ENCODE measurements around the gene LIX1.

LIX1 gene

DNA sequence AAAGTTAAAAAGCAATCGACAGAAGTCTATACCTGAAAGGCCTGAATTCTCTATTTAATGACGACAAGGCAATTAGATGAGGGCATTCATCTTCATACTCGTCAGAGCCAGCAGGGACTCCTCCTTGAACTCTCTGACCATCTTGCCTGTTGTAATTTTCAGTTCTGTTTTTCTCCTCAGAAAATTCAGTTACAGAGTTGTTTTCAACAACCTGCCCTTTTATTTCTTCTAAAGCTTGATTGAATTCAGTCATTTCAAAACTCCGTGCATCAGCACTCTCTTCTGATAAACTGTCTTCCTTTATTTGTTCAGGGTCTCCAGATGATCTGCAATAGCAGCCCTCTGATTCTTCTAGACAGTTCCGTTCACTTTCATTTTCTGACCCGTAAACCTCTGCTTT lies 25.0 kb upstream of the LIX1 start:
- no peaks in the 10 kb centered on the region for H3K9me3 ChIP-seq (ENCODE audit: insufficient read depth, low read depth, low read length)
- H3K4me3 ChIP-seq (ENCODE audit: low read length) = no peak overlapping the region
- H3K9ac ChIP-seq (ENCODE audit: low read depth, low read length) = no peak overlapping the region
- WGBS = 95% methylated on average over 6 of the region's 6 CpGs
- H3K36me3 ChIP-seq (ENCODE audit: insufficient read depth, low read length) = peaks cover 99% of the 10 kb centered on the region
- no peak overlapping the region for H3K27ac ChIP-seq (ENCODE audit: low read depth, low read length)
- no peaks in the 10 kb centered on the region for H3K27me3 ChIP-seq (ENCODE audit: insufficient read depth, low read length)
- H3K4me1 ChIP-seq (ENCODE audit: insufficient read depth, low read length) = no peaks in the 10 kb centered on the region

DNA sequence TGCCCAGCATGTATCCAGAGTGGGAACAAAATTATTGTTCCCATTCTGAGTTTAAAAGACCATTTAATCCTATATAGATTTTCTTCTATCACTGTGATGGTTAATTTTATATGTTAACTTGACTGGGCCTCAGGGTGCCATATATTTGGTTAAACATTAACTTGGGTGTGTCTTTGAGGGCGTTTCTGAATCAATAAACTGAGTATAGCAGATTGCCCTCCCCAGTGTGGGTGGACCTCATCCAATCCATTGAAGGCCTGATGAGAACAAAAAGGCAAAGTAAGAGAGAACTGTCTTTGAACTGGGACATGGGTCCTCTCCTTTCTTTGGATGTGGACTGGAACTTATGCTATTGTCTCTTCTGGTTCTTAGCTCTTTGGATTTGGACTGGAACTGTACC lies 23.3 kb upstream of the LIX1 start:
- WGBS = 83% methylated on average over 1 of the region's 1 CpG

DNA sequence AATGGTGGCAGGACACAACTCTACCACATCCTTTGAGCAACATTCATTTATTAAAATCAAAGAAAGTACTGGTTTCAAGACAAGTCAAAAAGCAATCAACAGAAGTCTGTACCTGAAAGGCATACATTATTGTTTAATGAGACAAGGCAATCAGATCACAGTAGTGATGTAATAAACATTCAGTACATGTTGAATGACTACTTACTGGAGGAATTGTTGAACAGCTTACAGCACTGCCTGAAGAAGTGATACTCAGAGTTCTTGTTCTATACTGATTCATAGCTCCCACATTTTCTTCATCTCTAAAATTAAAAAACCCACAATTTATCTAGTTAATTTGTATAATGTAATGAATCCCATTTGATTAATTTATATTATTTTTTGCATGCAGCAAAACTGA lies 22.4 kb upstream of the LIX1 start:
- H3K27ac ChIP-seq (ENCODE audit: low read depth, low read length) = no peak overlapping the region
- H3K4me3 ChIP-seq (ENCODE audit: low read length) = no peak overlapping the region
- no peak overlapping the region for H3K9ac ChIP-seq (ENCODE audit: low read depth, low read length)
- no peaks in the 10 kb centered on the region for H3K9me3 ChIP-seq (ENCODE audit: insufficient read depth, low read depth, low read length)
- H3K36me3 ChIP-seq (ENCODE audit: insufficient read depth, low read length) = peaks cover 91% of the 10 kb centered on the region
- no peaks in the 10 kb centered on the region for H3K4me1 ChIP-seq (ENCODE audit: insufficient read depth, low read length)
- H3K27me3 ChIP-seq (ENCODE audit: insufficient read depth, low read length) = no peaks in the 10 kb centered on the region

More for the DNA sequence above, 23.3 kb upstream of the LIX1 start:
- no peaks in the 10 kb centered on the region for H3K27me3 ChIP-seq (ENCODE audit: insufficient read depth, low read length)
- H3K4me3 ChIP-seq (ENCODE audit: low read length) = no peak overlapping the region
- H3K27ac ChIP-seq (ENCODE audit: low read depth, low read length) = no peak overlapping the region
- no peaks in the 10 kb centered on the region for H3K9me3 ChIP-seq (ENCODE audit: insufficient read depth, low read depth, low read length)
- H3K9ac ChIP-seq (ENCODE audit: low read depth, low read length) = no peak overlapping the region
- peaks cover 94% of the 10 kb centered on the region for H3K36me3 ChIP-seq (ENCODE audit: insufficient read depth, low read length)
- H3K4me1 ChIP-seq (ENCODE audit: insufficient read depth, low read length) = no peaks in the 10 kb centered on the region

DNA sequence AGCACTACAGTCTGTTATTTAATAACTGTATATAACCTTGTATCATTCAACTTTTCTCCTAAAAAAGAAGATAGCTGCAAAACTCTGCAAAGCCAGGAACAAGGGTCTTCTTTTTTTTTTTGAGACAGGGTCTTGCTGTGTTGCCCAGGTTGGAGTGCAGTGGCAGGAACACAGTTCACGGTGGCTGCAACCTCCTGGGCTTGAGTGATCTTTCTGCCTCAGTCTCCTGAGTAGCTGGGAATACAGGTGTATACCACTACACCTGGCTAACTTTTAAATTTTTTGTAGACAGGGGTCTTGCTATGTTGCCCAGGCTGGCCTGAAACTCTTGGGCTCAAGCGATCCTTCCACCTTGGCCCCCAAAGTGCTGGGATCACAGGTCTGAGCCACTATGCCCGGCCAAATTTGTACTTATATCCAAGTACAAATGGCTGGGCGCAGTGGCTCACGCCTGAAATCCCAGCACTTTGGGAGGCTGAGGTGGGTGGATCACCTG lies 21.4 kb upstream of the LIX1 start:
- no peak overlapping the region for H3K27ac ChIP-seq (ENCODE audit: low read depth, low read length)
- H3K9ac ChIP-seq (ENCODE audit: low read depth, low read length) = no peak overlapping the region
- no peaks in the 10 kb centered on the region for H3K27me3 ChIP-seq (ENCODE audit: insufficient read depth, low read length)
- no peak overlapping the region for H3K4me3 ChIP-seq (ENCODE audit: low read length)
- peaks cover 81% of the 10 kb centered on the region for H3K36me3 ChIP-seq (ENCODE audit: insufficient read depth, low read length)
- 96% methylated on average over 5 of the region's 5 CpGs for WGBS
- H3K4me1 ChIP-seq (ENCODE audit: insufficient read depth, low read length) = no peaks in the 10 kb centered on the region
- no peaks in the 10 kb centered on the region for H3K9me3 ChIP-seq (ENCODE audit: insufficient read depth, low read depth, low read length)

DNA sequence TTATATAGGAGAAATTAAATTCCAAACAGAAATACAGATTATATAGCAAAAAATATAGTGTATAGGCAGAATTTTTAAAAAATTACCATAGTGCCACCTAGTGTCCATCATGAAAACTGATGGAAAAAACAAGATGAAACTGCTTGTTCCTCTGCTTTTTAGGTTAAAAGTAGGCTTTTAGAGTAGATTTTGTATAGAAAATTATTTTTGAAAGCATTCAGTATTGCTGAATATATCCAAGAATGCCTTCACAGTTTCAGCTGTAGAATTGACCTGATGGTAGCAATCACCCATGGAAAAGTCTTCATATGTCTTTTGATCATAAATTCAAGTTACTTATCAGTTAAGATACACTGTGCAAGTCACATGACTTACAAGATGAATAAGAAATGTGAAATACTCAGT lies 21.0 kb upstream of the LIX1 start:
- Histone ChIP-seq H3K4me3 (ENCODE audit: low read length) (no peak overlapping the region), H3K36me3 (ENCODE audit: insufficient read depth, low read length) (peaks cover 76% of the 10 kb centered on the region), H3K4me1 (ENCODE audit: insufficient read depth, low read length) (no peaks in the 10 kb centered on the region), H3K27ac (ENCODE audit: low read depth, low read length) (no peak overlapping the region), H3K9me3 (ENCODE audit: insufficient read depth, low read depth, low read length) (no peaks in the 10 kb centered on the region), H3K9ac (ENCODE audit: low read depth, low read length) (no peak overlapping the region), H3K27me3 (ENCODE audit: insufficient read depth, low read length) (no peaks in the 10 kb centered on the region)

DNA sequence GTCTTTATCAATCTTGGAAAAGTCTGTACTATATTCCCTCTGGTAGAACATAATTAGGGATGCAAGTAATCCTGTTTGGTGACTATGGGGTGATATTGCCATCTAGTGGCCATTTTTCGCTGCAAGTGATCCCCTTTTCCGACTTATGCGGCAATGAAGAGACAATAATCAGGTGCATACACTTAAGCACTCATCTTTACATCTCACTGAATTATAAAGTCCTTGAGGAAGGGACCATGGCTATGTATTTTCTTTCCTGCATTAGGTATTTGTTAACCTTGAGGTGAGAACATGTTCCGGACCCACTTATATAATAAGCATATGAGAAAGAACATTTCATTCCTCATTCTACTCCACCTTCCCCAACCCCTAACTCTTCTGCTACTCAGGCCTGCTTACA lies 19.6 kb upstream of the LIX1 start:
- Histone ChIP-seq H3K4me3 (ENCODE audit: low read length) (no peak overlapping the region), H3K27me3 (ENCODE audit: insufficient read depth, low read length) (no peaks in the 10 kb centered on the region), H3K4me1 (ENCODE audit: insufficient read depth, low read length) (no peaks in the 10 kb centered on the region), H3K36me3 (ENCODE audit: insufficient read depth, low read length) (peaks cover 63% of the 10 kb centered on the region), H3K9ac (ENCODE audit: low read depth, low read length) (no peak overlapping the region), H3K27ac (ENCODE audit: low read depth, low read length) (no peak overlapping the region), H3K9me3 (ENCODE audit: insufficient read depth, low read depth, low read length) (peaks cover 7% of the 10 kb centered on the region; the same call in 1 of the 2 replicates)
- WGBS = 40% methylated on average over 3 of the region's 4 CpGs

DNA sequence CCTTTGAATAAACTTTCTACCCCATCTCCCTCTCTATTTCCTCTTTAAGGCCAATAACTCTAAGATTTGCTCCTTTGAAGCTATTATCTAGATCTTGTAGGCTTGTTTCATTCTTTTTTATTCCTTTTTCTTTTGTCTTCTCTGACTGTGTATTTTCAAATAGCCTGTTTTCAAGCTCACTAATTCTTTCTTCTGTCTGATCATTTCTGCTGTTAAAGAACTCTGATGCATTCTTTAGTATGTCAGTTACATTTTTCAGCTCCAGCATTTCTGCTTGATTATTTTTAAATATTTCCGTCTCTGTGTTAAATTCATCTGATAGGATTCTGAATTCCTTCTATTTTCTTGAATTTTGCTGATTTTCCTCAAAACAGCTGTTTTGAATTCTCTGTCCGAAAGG lies 15.3 kb upstream of the LIX1 start:
- H3K9me3 ChIP-seq (ENCODE audit: insufficient read depth, low read depth, low read length) = peaks cover 7% of the 10 kb centered on the region; the same call in 1 of the 2 replicates
- H3K4me1 ChIP-seq (ENCODE audit: insufficient read depth, low read length) = no peaks in the 10 kb centered on the region
- H3K4me3 ChIP-seq (ENCODE audit: low read length) = no peak overlapping the region
- H3K27me3 ChIP-seq (ENCODE audit: insufficient read depth, low read length) = no peaks in the 10 kb centered on the region
- WGBS = 100% methylated on average over 2 of the region's 2 CpGs
- H3K27ac ChIP-seq (ENCODE audit: low read depth, low read length) = no peak overlapping the region
- H3K36me3 ChIP-seq (ENCODE audit: insufficient read depth, low read length) = peaks cover 20% of the 10 kb centered on the region
- no peak overlapping the region for H3K9ac ChIP-seq (ENCODE audit: low read depth, low read length)

DNA sequence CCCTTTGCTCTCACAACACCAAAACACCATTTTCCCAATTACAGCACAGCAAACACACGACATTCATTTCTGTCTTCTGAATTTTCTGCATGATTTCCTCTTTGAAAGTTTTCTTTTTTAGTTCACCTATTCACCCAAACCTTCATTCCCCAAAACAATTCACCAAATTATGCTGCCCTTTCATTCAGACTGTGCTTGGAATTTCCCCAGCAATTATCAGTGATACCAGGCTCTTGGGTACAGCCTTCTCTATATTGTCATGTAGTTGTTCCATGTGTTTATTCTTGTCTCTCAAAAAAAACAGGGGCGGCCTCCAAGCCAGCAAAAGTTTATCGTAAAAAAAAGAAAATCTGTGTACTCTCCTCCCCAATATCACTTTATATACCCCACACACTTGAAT lies 9.0 kb upstream of the LIX1 start:
- Histone ChIP-seq H3K9me3 (ENCODE audit: insufficient read depth, low read depth, low read length) (no peaks in the 10 kb centered on the region), H3K36me3 (ENCODE audit: insufficient read depth, low read length) (no peaks in the 10 kb centered on the region), H3K9ac (ENCODE audit: low read depth, low read length) (no peak overlapping the region), H3K4me3 (ENCODE audit: low read length) (no peak overlapping the region), H3K27me3 (ENCODE audit: insufficient read depth, low read length) (no peaks in the 10 kb centered on the region), H3K27ac (ENCODE audit: low read depth, low read length) (no peak overlapping the region), H3K4me1 (ENCODE audit: insufficient read depth, low read length) (peaks cover 8% of the 10 kb centered on the region; the same call in 1 of the 2 replicates)
- 86% methylated on average over 3 of the region's 3 CpGs for WGBS

DNA sequence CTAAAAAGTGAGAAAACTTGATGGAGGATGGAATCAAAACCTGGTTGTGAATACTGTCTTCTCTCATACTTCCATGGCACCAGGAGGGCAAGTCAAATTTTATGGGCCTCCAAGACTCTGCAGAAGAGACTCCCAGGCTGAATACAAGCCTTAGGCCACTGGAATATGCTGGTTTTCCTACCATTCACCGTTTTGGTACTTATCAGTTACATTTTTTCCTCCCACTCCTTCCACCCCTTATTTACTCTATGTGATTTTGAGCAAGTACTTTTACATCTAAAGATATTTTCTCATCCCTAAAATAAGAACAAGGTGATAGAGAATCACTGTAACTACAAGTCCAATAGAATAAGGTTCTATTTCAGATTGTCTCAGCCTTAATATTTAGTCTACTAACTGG lies 8.0 kb upstream of the LIX1 start:
- H3K27ac ChIP-seq (ENCODE audit: low read depth, low read length) = no peak overlapping the region
- peaks cover 8% of the 10 kb centered on the region; the same call in 1 of the 2 replicates for H3K4me1 ChIP-seq (ENCODE audit: insufficient read depth, low read length)
- no peaks in the 10 kb centered on the region for H3K36me3 ChIP-seq (ENCODE audit: insufficient read depth, low read length)
- H3K27me3 ChIP-seq (ENCODE audit: insufficient read depth, low read length) = no peaks in the 10 kb centered on the region
- 90% methylated on average over 1 of the region's 1 CpG for whole genome bisulfite sequencing
- H3K4me3 ChIP-seq (ENCODE audit: low read length) = no peak overlapping the region
- H3K9me3 ChIP-seq (ENCODE audit: insufficient read depth, low read depth, low read length) = no peaks in the 10 kb centered on the region
- H3K9ac ChIP-seq (ENCODE audit: low read depth, low read length) = no peak overlapping the region

DNA sequence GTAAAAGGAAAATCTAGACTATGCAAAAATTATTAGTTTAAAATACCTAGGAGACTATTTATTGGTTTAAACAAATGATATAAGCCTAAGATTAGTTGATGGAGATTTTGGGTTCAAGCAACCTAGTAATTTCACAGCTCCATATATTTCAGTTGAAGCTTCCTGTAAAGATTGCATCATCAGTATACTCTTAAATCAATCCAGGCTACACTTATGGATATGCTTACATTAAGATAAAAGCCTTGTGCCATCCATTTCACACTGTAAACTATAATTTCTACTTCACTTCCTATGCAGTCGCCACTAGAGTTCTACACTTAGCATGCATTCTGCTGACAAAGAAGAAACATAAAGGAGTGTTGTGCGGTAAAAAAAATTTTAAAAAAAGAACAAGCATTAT lies 7.3 kb upstream of the LIX1 start:
- 92% methylated on average over 1 of the region's 2 CpGs for WGBS

DNA sequence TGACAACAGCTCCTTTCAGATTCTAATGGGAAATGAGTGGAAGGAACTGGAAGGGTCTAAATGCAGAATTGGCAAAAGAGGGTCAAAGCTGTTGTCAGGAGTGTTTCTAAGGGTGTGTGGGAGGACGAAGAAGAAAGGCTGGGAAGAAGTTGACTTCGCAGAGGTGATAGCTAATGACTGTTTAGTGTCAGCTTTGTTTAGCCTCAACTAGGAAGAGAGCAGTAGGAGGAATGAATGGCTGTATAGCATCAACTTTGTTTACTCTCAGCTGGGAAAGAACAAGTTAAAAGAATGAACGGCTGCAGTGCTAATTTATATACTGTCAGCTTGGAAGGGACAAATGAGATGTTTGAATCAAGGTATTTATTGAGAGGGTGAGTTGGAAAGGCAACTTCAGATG lies 5.9 kb upstream of the LIX1 start:
- H3K36me3 ChIP-seq (ENCODE audit: insufficient read depth, low read length) = no peaks in the 10 kb centered on the region
- no peaks in the 10 kb centered on the region for H3K9me3 ChIP-seq (ENCODE audit: insufficient read depth, low read depth, low read length)
- H3K4me1 ChIP-seq (ENCODE audit: insufficient read depth, low read length) = peaks cover 8% of the 10 kb centered on the region; the same call in 1 of the 2 replicates
- H3K4me3 ChIP-seq (ENCODE audit: low read length) = no peak overlapping the region
- H3K27ac ChIP-seq (ENCODE audit: low read depth, low read length) = no peak overlapping the region
- WGBS = 69% methylated on average over 3 of the region's 3 CpGs
- no peak overlapping the region for H3K9ac ChIP-seq (ENCODE audit: low read depth, low read length)
- H3K27me3 ChIP-seq (ENCODE audit: insufficient read depth, low read length) = no peaks in the 10 kb centered on the region

More for the DNA sequence above, 7.3 kb upstream of the LIX1 start:
- Histone ChIP-seq H3K27ac (ENCODE audit: low read depth, low read length) (no peak overlapping the region), H3K27me3 (ENCODE audit: insufficient read depth, low read length) (no peaks in the 10 kb centered on the region), H3K9me3 (ENCODE audit: insufficient read depth, low read depth, low read length) (no peaks in the 10 kb centered on the region), H3K4me1 (ENCODE audit: insufficient read depth, low read length) (peaks cover 8% of the 10 kb centered on the region; the same call in 1 of the 2 replicates), H3K36me3 (ENCODE audit: insufficient read depth, low read length) (no peaks in the 10 kb centered on the region), H3K4me3 (ENCODE audit: low read length) (no peak overlapping the region), H3K9ac (ENCODE audit: low read depth, low read length) (no peak overlapping the region)

DNA sequence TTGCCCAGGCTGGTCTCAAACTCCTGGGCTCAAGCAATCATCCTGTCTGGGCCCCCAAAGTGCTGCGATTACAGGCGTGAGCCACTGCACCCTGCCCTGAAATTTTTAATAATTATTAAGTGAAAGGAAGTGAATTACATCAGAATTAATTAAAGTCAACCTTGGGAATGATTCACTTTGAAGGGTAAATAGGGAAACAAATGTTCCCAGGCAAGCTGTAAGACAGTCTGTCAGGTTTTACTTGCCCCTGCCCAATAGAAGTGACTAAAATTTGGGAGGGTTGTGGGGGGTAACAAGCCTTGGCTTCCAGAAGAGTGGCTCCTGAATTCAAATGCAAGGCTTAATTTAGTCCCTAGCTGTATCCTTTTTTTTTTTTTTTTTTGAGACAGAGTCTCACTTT lies 1.3 kb upstream of the LIX1 start:
- 94% methylated on average over 2 of the region's 2 CpGs for WGBS
- no peaks in the 10 kb centered on the region for H3K36me3 ChIP-seq (ENCODE audit: insufficient read depth, low read length)
- H3K9ac ChIP-seq (ENCODE audit: low read depth, low read length) = no peak overlapping the region
- H3K27ac ChIP-seq (ENCODE audit: low read depth, low read length) = no peak overlapping the region
- H3K4me1 ChIP-seq (ENCODE audit: insufficient read depth, low read length) = peaks cover 32% of the 10 kb centered on the region
- H3K4me3 ChIP-seq (ENCODE audit: low read length) = no peak overlapping the region
- H3K9me3 ChIP-seq (ENCODE audit: insufficient read depth, low read depth, low read length) = no peaks in the 10 kb centered on the region
- no peaks in the 10 kb centered on the region for H3K27me3 ChIP-seq (ENCODE audit: insufficient read depth, low read length)

All from HUES64 (cell line).